K562 (cell line): ENCODE measurements around the gene MMRN2. TPM values are rescaled to one million over a fixed set of nuclear protein-coding genes. Genes with fewer than 3 reads are reported as not detected.

Experiments
- BRD4 ChIP-seq: fragments of 200-600 bp; sonication (generic); IDR thresholded peaks from 2 replicates; pipeline ENCODE4 v1.6.1; 2017; ENCODE audit warnings: inconsistent platforms
- ELF1 ChIP-seq: fragments of 200-800 bp; sonication (Bioruptor generic); IDR thresholded peaks from 2 replicates; pipeline ENCODE4 v1.6.1; 2016; ENCODE audit warnings: missing genetic modification characterization, missing compliant biosample characterization
- MTF1 ChIP-seq: fragments of 250-450 bp; sonication (Bioruptor Pico); IDR thresholded peaks from 2 replicates; pipeline ENCODE4 v1.9.0; 2021; ENCODE audit warnings: moderate library complexity, mild to moderate bottlenecking, inconsistent platforms, borderline replicate concordance
- TAF9B ChIP-seq: fragments of 450-650 bp; IDR thresholded peaks from 2 replicates; pipeline ENCODE4 v1.6.1; 2018; ENCODE audit warnings: mild to moderate bottlenecking; ENCODE audit not compliant: partially characterized antibody
- THRAP3 ChIP-seq: fragments of 450-650 bp; IDR thresholded peaks from 2 replicates; pipeline ENCODE4 v1.6.1; 2016; ENCODE audit warnings: mild to moderate bottlenecking, inconsistent platforms, borderline replicate concordance
- ZNF764 ChIP-seq: fragments of 250-450 bp; sonication (Bioruptor Pico); IDR thresholded peaks from 2 replicates; pipeline ENCODE4 v1.4.0; 2020; ENCODE audit warnings: low read depth, mild to moderate bottlenecking, moderate library complexity
- polyA plus RNA-seq, 8 experiments: library from polyadenylated mRNA; depleted of rRNA in 4 of 8; stranded (reverse) in 5 of 8; unstranded in 3 of 8; fragments of >200 nt; fragmentation: Nextera tagmentation in 2 of 8; fragmentation: Illumina TruSeq in 1 of 8; extraction: Ambion mirVana in 2 of 8; extraction: Trizol in 1 of 8; gene quantifications; 2 replicates each; pipeline versions ENCODE4 v1.2.1 to v1.2.3, GENCODE V29; 2011 to 2014; ENCODE audit warnings: inconsistent platforms in 1 of 8, missing spikeins in 1 of 8
- total RNA-seq, 7 experiments: library from RNA; depleted of rRNA in 6 of 7; stranded (reverse); fragments of >200 nt in 6 of 7; fragmentation: Illumina TruSeq in 2 of 7; extraction: Trizol in 2 of 7; gene quantifications; 2 replicates each; pipeline versions ENCODE4 v1.2.1 to v1.2.3, GENCODE V29; 2011 to 2021; ENCODE audit warnings: low replicate concordance in 1 of 7
- TF ChIP-seq, protein P1 (sequence below): fragments of 200-600 bp; sonication (generic); IDR thresholded peaks from one replicate; pipeline ENCODE4 v1.6.1; 2012; ENCODE audit warnings: mild to moderate bottlenecking, low read depth, low read length, inconsistent platforms
- TF ChIP-seq, protein P2 (sequence below): fragments of 450-650 bp; IDR thresholded peaks from 2 replicates; pipeline ENCODE4 v1.6.1; 2016; ENCODE audit warnings: antibody characterized with exemption
- TF ChIP-seq, protein P3 (sequence below): sonication (generic); formaldehyde crosslinking; IDR thresholded peaks from 2 replicates; pipeline ENCODE4 v1.8.0; 2022; ENCODE audit warnings: missing genetic modification reagents, mild to moderate bottlenecking, borderline replicate concordance
- TF ChIP-seq, protein P4 (sequence below): sonication (generic); formaldehyde crosslinking; IDR thresholded peaks from 2 replicates; pipeline ENCODE4 v1.8.0; 2022; ENCODE audit warnings: missing genetic modification reagents, mild to moderate bottlenecking, borderline replicate concordance

The MMRN2 gene
- total and polyA plus RNA-seq, 9 of the 15 experiments (the other 6 are each of a cell fraction or from before 2014, with no cell fraction given) = 0.07 to 2.0 (median 1.2) TPM

DNA sequence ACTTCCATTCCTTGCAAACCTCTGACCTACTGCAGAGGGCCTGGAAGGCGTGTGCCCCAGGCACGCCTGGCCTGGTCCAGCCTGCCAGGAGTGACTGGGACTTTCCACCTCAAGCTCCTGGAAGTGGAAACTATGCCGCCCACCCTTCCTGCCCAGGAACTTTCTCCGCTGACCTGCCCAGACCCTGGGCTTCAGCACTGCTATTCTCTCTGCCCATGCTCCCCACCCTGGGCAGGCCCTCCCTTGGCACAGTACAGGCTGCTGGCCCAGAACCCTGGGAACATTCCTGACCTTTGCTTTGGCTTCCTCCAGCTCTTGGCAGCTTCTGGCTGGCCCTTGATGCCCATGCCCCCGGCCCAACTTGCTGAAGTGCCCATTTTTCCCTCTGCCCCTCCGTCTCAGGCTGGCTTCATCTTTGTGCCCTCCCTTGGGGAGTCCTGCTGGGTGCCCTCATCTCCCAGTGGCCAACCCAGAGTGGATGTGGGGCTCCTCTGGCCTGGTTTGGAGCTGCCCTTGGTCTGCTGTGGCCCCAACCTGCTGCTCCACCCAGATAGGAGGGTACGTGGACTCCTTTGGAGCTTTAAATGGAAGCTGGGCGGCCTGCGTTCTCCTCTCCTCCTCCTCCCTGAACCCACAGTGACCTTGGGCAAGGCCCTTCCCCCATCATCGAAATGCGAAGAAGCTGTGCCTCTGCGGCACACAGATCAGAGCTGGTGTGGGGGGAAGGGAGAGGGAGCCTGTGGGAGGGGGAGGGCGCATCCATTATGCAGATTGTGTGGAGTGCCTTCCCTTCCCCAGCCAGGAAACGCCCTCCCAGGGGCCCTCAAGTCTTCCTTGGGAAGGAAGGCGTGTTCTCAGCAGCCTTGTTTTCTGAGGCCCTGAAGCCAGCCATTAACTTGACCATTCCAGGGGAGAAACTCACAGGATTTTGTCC is 3.4 kb downstream of the MMRN2 start (continued):
- TF ChIP-seq, protein P1, sequence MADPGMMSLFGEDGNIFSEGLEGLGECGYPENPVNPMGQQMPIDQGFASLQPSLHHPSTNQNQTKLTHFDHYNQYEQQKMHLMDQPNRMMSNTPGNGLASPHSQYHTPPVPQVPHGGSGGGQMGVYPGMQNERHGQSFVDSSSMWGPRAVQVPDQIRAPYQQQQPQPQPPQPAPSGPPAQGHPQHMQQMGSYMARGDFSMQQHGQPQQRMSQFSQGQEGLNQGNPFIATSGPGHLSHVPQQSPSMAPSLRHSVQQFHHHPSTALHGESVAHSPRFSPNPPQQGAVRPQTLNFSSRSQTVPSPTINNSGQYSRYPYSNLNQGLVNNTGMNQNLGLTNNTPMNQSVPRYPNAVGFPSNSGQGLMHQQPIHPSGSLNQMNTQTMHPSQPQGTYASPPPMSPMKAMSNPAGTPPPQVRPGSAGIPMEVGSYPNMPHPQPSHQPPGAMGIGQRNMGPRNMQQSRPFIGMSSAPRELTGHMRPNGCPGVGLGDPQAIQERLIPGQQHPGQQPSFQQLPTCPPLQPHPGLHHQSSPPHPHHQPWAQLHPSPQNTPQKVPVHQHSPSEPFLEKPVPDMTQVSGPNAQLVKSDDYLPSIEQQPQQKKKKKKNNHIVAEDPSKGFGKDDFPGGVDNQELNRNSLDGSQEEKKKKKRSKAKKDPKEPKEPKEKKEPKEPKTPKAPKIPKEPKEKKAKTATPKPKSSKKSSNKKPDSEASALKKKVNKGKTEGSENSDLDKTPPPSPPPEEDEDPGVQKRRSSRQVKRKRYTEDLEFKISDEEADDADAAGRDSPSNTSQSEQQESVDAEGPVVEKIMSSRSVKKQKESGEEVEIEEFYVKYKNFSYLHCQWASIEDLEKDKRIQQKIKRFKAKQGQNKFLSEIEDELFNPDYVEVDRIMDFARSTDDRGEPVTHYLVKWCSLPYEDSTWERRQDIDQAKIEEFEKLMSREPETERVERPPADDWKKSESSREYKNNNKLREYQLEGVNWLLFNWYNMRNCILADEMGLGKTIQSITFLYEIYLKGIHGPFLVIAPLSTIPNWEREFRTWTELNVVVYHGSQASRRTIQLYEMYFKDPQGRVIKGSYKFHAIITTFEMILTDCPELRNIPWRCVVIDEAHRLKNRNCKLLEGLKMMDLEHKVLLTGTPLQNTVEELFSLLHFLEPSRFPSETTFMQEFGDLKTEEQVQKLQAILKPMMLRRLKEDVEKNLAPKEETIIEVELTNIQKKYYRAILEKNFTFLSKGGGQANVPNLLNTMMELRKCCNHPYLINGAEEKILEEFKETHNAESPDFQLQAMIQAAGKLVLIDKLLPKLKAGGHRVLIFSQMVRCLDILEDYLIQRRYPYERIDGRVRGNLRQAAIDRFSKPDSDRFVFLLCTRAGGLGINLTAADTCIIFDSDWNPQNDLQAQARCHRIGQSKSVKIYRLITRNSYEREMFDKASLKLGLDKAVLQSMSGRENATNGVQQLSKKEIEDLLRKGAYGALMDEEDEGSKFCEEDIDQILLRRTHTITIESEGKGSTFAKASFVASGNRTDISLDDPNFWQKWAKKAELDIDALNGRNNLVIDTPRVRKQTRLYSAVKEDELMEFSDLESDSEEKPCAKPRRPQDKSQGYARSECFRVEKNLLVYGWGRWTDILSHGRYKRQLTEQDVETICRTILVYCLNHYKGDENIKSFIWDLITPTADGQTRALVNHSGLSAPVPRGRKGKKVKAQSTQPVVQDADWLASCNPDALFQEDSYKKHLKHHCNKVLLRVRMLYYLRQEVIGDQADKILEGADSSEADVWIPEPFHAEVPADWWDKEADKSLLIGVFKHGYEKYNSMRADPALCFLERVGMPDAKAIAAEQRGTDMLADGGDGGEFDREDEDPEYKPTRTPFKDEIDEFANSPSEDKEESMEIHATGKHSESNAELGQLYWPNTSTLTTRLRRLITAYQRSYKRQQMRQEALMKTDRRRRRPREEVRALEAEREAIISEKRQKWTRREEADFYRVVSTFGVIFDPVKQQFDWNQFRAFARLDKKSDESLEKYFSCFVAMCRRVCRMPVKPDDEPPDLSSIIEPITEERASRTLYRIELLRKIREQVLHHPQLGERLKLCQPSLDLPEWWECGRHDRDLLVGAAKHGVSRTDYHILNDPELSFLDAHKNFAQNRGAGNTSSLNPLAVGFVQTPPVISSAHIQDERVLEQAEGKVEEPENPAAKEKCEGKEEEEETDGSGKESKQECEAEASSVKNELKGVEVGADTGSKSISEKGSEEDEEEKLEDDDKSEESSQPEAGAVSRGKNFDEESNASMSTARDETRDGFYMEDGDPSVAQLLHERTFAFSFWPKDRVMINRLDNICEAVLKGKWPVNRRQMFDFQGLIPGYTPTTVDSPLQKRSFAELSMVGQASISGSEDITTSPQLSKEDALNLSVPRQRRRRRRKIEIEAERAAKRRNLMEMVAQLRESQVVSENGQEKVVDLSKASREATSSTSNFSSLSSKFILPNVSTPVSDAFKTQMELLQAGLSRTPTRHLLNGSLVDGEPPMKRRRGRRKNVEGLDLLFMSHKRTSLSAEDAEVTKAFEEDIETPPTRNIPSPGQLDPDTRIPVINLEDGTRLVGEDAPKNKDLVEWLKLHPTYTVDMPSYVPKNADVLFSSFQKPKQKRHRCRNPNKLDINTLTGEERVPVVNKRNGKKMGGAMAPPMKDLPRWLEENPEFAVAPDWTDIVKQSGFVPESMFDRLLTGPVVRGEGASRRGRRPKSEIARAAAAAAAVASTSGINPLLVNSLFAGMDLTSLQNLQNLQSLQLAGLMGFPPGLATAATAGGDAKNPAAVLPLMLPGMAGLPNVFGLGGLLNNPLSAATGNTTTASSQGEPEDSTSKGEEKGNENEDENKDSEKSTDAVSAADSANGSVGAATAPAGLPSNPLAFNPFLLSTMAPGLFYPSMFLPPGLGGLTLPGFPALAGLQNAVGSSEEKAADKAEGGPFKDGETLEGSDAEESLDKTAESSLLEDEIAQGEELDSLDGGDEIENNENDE = no peak
- TF ChIP-seq THRAP3 (no peak), ZNF764 (CRISPR knock-in tag) (no peak), ELF1 (no peak), MTF1 (CRISPR knock-in tag) (no peak), TAF9B (no peak), BRD4 (no peak)
- TF ChIP-seq, protein P2, sequence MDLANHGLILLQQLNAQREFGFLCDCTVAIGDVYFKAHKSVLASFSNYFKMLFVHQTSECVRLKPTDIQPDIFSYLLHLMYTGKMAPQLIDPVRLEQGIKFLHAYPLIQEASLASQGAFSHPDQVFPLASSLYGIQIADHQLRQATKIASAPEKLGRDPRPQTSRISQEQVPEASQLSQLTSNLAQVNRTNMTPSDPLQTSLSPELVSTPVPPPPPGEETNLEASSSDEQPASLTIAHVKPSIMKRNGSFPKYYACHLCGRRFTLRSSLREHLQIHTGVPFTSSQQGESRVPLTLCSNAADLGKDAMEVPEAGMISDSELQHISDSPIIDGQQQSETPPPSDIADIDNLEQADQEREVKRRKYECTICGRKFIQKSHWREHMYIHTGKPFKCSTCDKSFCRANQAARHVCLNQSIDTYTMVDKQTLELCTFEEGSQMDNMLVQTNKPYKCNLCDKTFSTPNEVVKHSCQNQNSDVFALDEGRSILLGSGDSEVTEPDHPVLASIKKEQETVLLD = peak; percentile 54; the same call in 1 of the 2 replicates
- TF ChIP-seq, protein P3, sequence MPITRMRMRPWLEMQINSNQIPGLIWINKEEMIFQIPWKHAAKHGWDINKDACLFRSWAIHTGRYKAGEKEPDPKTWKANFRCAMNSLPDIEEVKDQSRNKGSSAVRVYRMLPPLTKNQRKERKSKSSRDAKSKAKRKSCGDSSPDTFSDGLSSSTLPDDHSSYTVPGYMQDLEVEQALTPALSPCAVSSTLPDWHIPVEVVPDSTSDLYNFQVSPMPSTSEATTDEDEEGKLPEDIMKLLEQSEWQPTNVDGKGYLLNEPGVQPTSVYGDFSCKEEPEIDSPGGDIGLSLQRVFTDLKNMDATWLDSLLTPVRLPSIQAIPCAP (CRISPR knock-in tag) = no peak
- TF ChIP-seq, protein P4, sequence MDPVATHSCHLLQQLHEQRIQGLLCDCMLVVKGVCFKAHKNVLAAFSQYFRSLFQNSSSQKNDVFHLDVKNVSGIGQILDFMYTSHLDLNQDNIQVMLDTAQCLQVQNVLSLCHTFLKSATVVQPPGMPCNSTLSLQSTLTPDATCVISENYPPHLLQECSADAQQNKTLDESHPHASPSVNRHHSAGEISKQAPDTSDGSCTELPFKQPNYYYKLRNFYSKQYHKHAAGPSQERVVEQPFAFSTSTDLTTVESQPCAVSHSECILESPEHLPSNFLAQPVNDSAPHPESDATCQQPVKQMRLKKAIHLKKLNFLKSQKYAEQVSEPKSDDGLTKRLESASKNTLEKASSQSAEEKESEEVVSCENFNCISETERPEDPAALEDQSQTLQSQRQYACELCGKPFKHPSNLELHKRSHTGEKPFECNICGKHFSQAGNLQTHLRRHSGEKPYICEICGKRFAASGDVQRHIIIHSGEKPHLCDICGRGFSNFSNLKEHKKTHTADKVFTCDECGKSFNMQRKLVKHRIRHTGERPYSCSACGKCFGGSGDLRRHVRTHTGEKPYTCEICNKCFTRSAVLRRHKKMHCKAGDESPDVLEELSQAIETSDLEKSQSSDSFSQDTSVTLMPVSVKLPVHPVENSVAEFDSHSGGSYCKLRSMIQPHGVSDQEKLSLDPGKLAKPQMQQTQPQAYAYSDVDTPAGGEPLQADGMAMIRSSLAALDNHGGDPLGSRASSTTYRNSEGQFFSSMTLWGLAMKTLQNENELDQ = no peak
